IMR-90 (cell line): ENCODE data around the gene BRI3BP. TPM values are rescaled to one million over a fixed set of nuclear protein-coding genes. Genes with fewer than 3 reads are reported as not detected.

Experiments used
- ATAC-seq: fragments of 200-7000 bp; cut with Tn5 transposase; 2 replicates; pipeline ENCODE4 v1.9.1; 2020; ENCODE audit warnings: low read depth, mild to moderate bottlenecking, moderate library complexity
- BruUV-seq: library from RNA; stranded (reverse); fragments of 400-500 nt; replicated peaks from 2 replicates; lab custom pipeline; 2021; lab: Mats Ljungman, UMichigan
- CTCF ChIA-PET: fragments of 300-600 bp; formaldehyde crosslinking; extraction: SDS; loops from one replicate; lab custom pipeline; 2021; ENCODE audit warnings: antibody characterized with exemption; lab: Yijun Ruan, JAX
- POLR2A ChIA-PET: fragments of 300-600 bp; sonication (Branson Sonifier 250); formaldehyde crosslinking; loops from one replicate; lab custom pipeline; 2022; ENCODE audit warnings: antibody characterized with exemption; ENCODE audit not compliant: unreplicated experiment; lab: Charles Lee
- DNase-seq: peaks from one replicate; pipeline ENCODE4 v3.0.0; 2013
- H2AFZ ChIP-seq: replicated peaks from 2 replicates; pipeline ENCODE3; 2013; ENCODE audit warnings: low read length, mild to moderate bottlenecking; ENCODE audit not compliant: poor library complexity
- H2AK5ac ChIP-seq: 2 replicates; pipeline ENCODE4 v1.6.1; 2013; ENCODE audit warnings: low read depth, low read length, inconsistent platforms
- H2AK9ac ChIP-seq: replicated peaks from 2 replicates; pipeline ENCODE3; 2013; ENCODE audit warnings: mild to moderate bottlenecking, low read depth, low read length, moderate library complexity; ENCODE audit not compliant: poor library complexity
- H2BK120ac ChIP-seq: 2 replicates; pipeline ENCODE4 v1.6.1; 2013; ENCODE audit warnings: low read depth, low read length, inconsistent platforms
- H2BK15ac ChIP-seq: 3 replicates; pipeline ENCODE4 v1.6.1; 2013; ENCODE audit warnings: low read depth, low read length, inconsistent platforms
- H2BK20ac ChIP-seq: 2 replicates; pipeline ENCODE4 v1.6.1; 2013; ENCODE audit warnings: low read depth, mild to moderate bottlenecking, inconsistent platforms, low read length, moderate library complexity
- H2BK5ac ChIP-seq: 2 replicates; pipeline ENCODE4 v1.6.1; 2013; ENCODE audit warnings: mild to moderate bottlenecking, low read depth, low read length, inconsistent platforms; ENCODE audit not compliant: poor library complexity, severe bottlenecking
- H3K14ac ChIP-seq: replicated peaks from 2 replicates; pipeline ENCODE4 v1.6.1; 2013; ENCODE audit warnings: low read depth, low read length, inconsistent platforms
- H3K18ac ChIP-seq: 2 replicates; pipeline ENCODE4 v1.6.1; 2013; ENCODE audit warnings: low read depth, low read length, control low read depth
- H3K23ac ChIP-seq: 2 replicates; pipeline ENCODE4 v1.6.1; 2013; ENCODE audit warnings: low read depth, low read length, inconsistent platforms
- H3K27ac ChIP-seq: 2 replicates; pipeline ENCODE4 v1.5.1; 2013; ENCODE audit warnings: mild to moderate bottlenecking, control low read depth, low read length; ENCODE audit not compliant: insufficient read depth
- H3K27me3 ChIP-seq: 2 replicates; pipeline ENCODE4 v1.6.1; 2013; ENCODE audit warnings: low read length; ENCODE audit not compliant: control insufficient read depth, insufficient read depth
- H3K36me3 ChIP-seq: 2 replicates; pipeline ENCODE4 v1.6.1; 2013; ENCODE audit warnings: low read length, mixed read lengths; ENCODE audit not compliant: control insufficient read depth, insufficient read depth
- H3K4ac ChIP-seq: 2 replicates; pipeline ENCODE4 v1.6.1; 2013; ENCODE audit warnings: low read depth, low read length, inconsistent platforms
- H3K4me1 ChIP-seq: 2 replicates; pipeline ENCODE4 v1.6.1; 2013; ENCODE audit warnings: low read length, mixed read lengths; ENCODE audit not compliant: control insufficient read depth, insufficient read depth
- H3K4me2 ChIP-seq: 2 replicates; pipeline ENCODE4 v1.6.1; 2013; ENCODE audit warnings: low read depth, mild to moderate bottlenecking, control low read depth, low read length, moderate library complexity
- H3K4me3 ChIP-seq: 2 replicates; pipeline ENCODE4 v1.5.1; 2013; ENCODE audit warnings: low read depth, mild to moderate bottlenecking, control low read depth, low read length, moderate library complexity; ENCODE audit not compliant: insufficient read depth
- H3K56ac ChIP-seq: 2 replicates; pipeline ENCODE4 v1.6.1; 2013; ENCODE audit warnings: low read length, inconsistent platforms; ENCODE audit not compliant: insufficient read depth; ENCODE audit errors: extremely low read depth
- H3K79me1 ChIP-seq, 2 experiments: 2 replicates each; pipeline ENCODE4 v1.6.1; 2013; ENCODE audit warnings: low read length in 2 of 2, inconsistent platforms in 1 of 2, low read depth in 1 of 2
- H3K9ac ChIP-seq: 2 replicates; pipeline ENCODE4 v1.6.1; 2013; ENCODE audit warnings: low read depth, low read length, control low read depth
- H3K9me1 ChIP-seq: 2 replicates; pipeline ENCODE4 v1.6.1; 2013; ENCODE audit warnings: low read length, inconsistent platforms; ENCODE audit not compliant: insufficient read depth
- H3K9me3 ChIP-seq: 2 replicates; pipeline ENCODE4 v1.6.1; 2013; ENCODE audit warnings: low read length; ENCODE audit not compliant: control insufficient read depth, insufficient read depth
- H4K20me1 ChIP-seq: 2 replicates; pipeline ENCODE4 v1.6.1; 2013; ENCODE audit warnings: low read length, inconsistent platforms; ENCODE audit not compliant: insufficient read depth
- H4K5ac ChIP-seq: 2 replicates; pipeline ENCODE4 v1.6.1; 2013; ENCODE audit warnings: mild to moderate bottlenecking, low read depth, low read length, control low read depth
- H4K8ac ChIP-seq, 2 experiments: 2 replicates each; pipeline ENCODE4 v1.6.1; 2013; ENCODE audit warnings: low read depth in 2 of 2, low read length in 2 of 2, control low read depth in 1 of 2, inconsistent platforms in 1 of 2
- H4K91ac ChIP-seq: 2 replicates; pipeline ENCODE4 v1.6.1; 2013; ENCODE audit warnings: low read depth, low read length, inconsistent platforms; ENCODE audit not compliant: insufficient read depth
- BHLHE40 ChIP-seq: fragments of 150-350 bp; IDR thresholded peaks from 2 replicates; pipeline ENCODE4 v1.6.1; 2016; ENCODE audit warnings: mild to moderate bottlenecking, low read depth, low read length
- CEBPB ChIP-seq: IDR thresholded peaks from 2 replicates; pipeline ENCODE4 v1.6.1; 2012; ENCODE audit warnings: low read depth, low read length, improper control_type of control experiment
- ELK1 ChIP-seq: fragments of 150-350 bp; IDR thresholded peaks from 2 replicates; pipeline ENCODE4 v1.6.1; 2016; ENCODE audit warnings: low read depth, mild to moderate bottlenecking, low read length, moderate library complexity, borderline replicate concordance
- FOS ChIP-seq: fragments of 150-350 bp; IDR thresholded peaks from 2 replicates; pipeline ENCODE4 v1.6.1; 2016; ENCODE audit warnings: low read depth, low read length
- MAFK ChIP-seq: IDR thresholded peaks from 2 replicates; pipeline ENCODE4 v1.6.1; 2012; ENCODE audit warnings: low read depth, low read length, improper control_type of control experiment
- MAZ ChIP-seq: IDR thresholded peaks from 2 replicates; pipeline ENCODE4 v1.6.1; 2012; ENCODE audit warnings: low read depth, mild to moderate bottlenecking, low read length, improper control_type of control experiment, moderate library complexity, borderline replicate concordance
- MXI1 ChIP-seq: IDR thresholded peaks from 2 replicates; pipeline ENCODE4 v1.6.1; 2012; ENCODE audit warnings: low read depth, mild to moderate bottlenecking, low read length, moderate library complexity, borderline replicate concordance
- RAD21 ChIP-seq: IDR thresholded peaks from 2 replicates; pipeline ENCODE4 v1.6.1; 2012; ENCODE audit warnings: low read length, improper control_type of control experiment
- RCOR1 ChIP-seq: IDR thresholded peaks from 2 replicates; pipeline ENCODE4 v1.6.1; 2012; ENCODE audit warnings: mild to moderate bottlenecking, low read length, improper control_type of control experiment; ENCODE audit not compliant: insufficient replicate concordance
- SMC3 ChIP-seq: fragments of 150-350 bp; IDR thresholded peaks from 2 replicates; pipeline ENCODE4 v1.6.1; 2016; ENCODE audit warnings: low read depth, mild to moderate bottlenecking, antibody characterized with exemption, low read length, moderate library complexity
- WGBS, 2 experiments: methylation state at CpG; one replicate each; pipeline versions ENCODE4 v1.1.5 to v1.1.7; 2013; ENCODE audit warnings: missing lambda C conversion rate in 2 of 2; ENCODE audit not compliant: insufficient read length in 1 of 2; ENCODE audit errors: extremely low coverage in 2 of 2; 5-methylcytosine and 5-hydroxymethylcytosine counted together
- dilution Hi-C: fragments of 300-500 bp; cut with HindIII; formaldehyde crosslinking; loops from one replicate; pipeline ENCODE4 v1.14.3; 2018; ENCODE audit warnings: low sequenced_read_pairs; ENCODE audit not compliant: unreplicated experiment
- in situ Hi-C: fragments of 300-500 bp; cut with MboI; formaldehyde crosslinking; loops from 3 replicates; pipeline ENCODE4 v1.14.3; 2019; ENCODE audit warnings: low sequenced_read_pairs, inconsistent platforms, mixed read lengths
- intact Hi-C: fragments of 100-400 bp; cut with micrococcal nuclease; formaldehyde crosslinking; loops from 2 replicates; pipeline ENCODE4 v1.10.0; 2022
- polyA plus RNA-seq, 3 experiments: library from polyadenylated mRNA; depleted of rRNA; stranded (reverse); fragments of >200 nt; gene quantifications; 2 replicates each; pipeline ENCODE4 v1.2.3, GENCODE V29; 2012; ENCODE audit warnings: low replicate concordance in 1 of 3
- total RNA-seq: library from RNA; depleted of rRNA; stranded (reverse); fragments of >200 nt; gene quantifications from 2 replicates; pipeline ENCODE4 v1.2.3, GENCODE V29; 2012
- TF ChIP-seq, protein P1 (sequence below): conservative IDR thresholded peaks from 2 replicates; pipeline ENCODE4 v1.5.1; 2012; ENCODE audit warnings: mild to moderate bottlenecking, low read depth, low read length, improper control_type of control experiment

The BRI3BP gene
- total and polyA plus RNA-seq, 2 of the 4 experiments (the other 2 are of a cell fraction) = 2.5 to 2.8 TPM

- TF ChIP-seq MAZ (no peak), SMC3 (no peak)
Measured at GRCh38 chr12:125065919-125066570, 72.6 kb downstream of the BRI3BP start (continued).

- no peak overlapping the region for H4K91ac ChIP-seq
- POLR2A ChIA-PET = no interaction called here
- H3K4ac ChIP-seq = no peak overlapping the region
- TF ChIP-seq, protein P1, sequence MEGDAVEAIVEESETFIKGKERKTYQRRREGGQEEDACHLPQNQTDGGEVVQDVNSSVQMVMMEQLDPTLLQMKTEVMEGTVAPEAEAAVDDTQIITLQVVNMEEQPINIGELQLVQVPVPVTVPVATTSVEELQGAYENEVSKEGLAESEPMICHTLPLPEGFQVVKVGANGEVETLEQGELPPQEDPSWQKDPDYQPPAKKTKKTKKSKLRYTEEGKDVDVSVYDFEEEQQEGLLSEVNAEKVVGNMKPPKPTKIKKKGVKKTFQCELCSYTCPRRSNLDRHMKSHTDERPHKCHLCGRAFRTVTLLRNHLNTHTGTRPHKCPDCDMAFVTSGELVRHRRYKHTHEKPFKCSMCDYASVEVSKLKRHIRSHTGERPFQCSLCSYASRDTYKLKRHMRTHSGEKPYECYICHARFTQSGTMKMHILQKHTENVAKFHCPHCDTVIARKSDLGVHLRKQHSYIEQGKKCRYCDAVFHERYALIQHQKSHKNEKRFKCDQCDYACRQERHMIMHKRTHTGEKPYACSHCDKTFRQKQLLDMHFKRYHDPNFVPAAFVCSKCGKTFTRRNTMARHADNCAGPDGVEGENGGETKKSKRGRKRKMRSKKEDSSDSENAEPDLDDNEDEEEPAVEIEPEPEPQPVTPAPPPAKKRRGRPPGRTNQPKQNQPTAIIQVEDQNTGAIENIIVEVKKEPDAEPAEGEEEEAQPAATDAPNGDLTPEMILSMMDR = no peak
- TF ChIP-seq SMC3 (no peak), MXI1 (no peak), RCOR1 (no peak), ELK1 (no peak), CEBPB (no peak), FOS (no peak), MAFK (no peak), RAD21 (no peak), BHLHE40 (no peak)
- H3K14ac ChIP-seq = no peak overlapping the region
- H4K8ac ChIP-seq = no peak overlapping the region
- H3K9me1 ChIP-seq = peaks cover 4% of the 10 kb centered on the region; the same call in 1 of the 2 replicates
- H3K9me3 ChIP-seq = no peaks in the 10 kb centered on the region
- no peak overlapping the region for H2BK15ac ChIP-seq
- CTCF ChIA-PET = interaction anchor here (0.6 kb wide), 1 partner anchor 74 kb away, joined by 3 read pairs; no protein-coding TSS in a partner anchor
- no TSS peak for BruUV-seq
- H2AFZ ChIP-seq = no peak overlapping the region
- H3K27ac ChIP-seq = no peak overlapping the region
- peaks cover 10% of the 10 kb centered on the region; the same call in 1 of the 2 replicates for H3K36me3 ChIP-seq
- H3K4me3 ChIP-seq = no peak overlapping the region
- ATAC-seq = no peak
- no peak for DNase-seq
- 0 out of 2 replicates have a peak, but pooled peaks cover 5% of the 10 kb centered on the region for H4K20me1 ChIP-seq
- H3K4me2 ChIP-seq = no peak overlapping the region
- peaks cover 3% of the 10 kb centered on the region for H3K4me1 ChIP-seq
- no peak overlapping the region for H2AK5ac ChIP-seq
- WGBS, 2 experiments = no CpG with 5 or more reads among the region's 6 CpGs
- dilution Hi-C loops (no loop called here), intact Hi-C loops (loop anchor here (5.0 kb wide), 1 partner anchor 76 kb away; the partner anchor contains the start of gene BRI3BP), in situ Hi-C loops (no loop called here)
- no peak overlapping the region for H2BK5ac ChIP-seq
- H3K56ac ChIP-seq = no peak overlapping the region
- no peak overlapping the region for H2AK9ac ChIP-seq
- no peak overlapping the region for H2BK20ac ChIP-seq
- no peak overlapping the region for H3K23ac ChIP-seq
- no peak overlapping the region for H4K5ac ChIP-seq
- no peaks in the 10 kb centered on the region for H3K27me3 ChIP-seq
- no peak overlapping the region for H2BK120ac ChIP-seq
- H3K18ac ChIP-seq = no peak overlapping the region
- H3K9ac ChIP-seq = no peak overlapping the region
- peaks cover 6 to 46% of the 10 kb centered on the region in 2 experiments; a peak in 3 of 4 replicates for H3K79me1 ChIP-seq
Measured at GRCh38 chr12:125068391-125068790, 74.9 kb downstream of the BRI3BP start.
